HG03432 (cell line): ENCODE results near the gene TMEM86B.

Experiments used
- ATAC-seq: cut with Tn5 transposase; IDR thresholded peaks from one replicate; pipeline ENCODE4 v1.9.1; 2021; ENCODE audit warnings: mild to moderate bottlenecking, moderate library complexity; ENCODE audit not compliant: unreplicated experiment

Gene TMEM86B

DNA sequence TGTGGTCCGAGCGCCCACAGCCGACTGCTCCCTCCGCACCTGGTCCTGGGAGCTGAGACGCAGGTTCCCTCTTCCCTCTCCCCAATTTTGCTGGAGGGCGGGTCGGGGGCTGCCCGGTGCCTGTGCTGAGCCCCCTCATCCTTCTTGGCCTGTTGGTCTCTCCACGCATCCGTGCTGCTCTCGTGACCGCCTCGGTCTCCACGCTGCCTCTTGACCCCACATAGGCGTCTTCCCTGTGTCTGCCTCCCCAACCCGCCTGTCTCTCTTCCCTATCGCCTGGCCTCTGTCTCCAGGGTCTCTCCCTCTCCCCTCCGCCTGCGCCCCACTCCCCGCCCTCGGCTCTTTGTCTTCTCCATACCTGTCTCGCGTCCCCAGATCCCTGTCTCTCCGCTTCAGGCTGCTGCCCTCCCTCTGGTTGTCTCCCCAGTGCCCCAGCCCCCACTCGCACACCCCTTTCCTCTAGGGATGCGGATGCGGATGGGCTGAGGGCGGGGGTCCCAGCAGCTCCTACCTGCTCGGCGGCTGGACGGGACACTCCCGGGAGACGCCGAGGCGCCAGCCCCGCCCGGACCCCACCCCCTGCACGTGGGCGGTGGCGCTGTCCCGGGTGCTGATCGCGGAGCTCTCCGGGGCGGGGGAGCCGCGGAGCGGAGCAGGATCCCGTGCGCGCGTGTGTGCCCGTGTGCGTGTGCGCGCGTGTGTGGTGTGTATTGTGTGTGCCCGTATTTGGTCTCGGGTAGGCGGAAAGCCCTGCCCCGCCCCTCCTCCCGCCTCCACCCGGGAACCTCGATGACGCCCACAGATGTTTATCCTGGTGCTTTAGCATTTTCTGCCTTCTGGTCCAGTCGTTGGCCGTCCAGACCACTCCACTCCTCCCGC is 48.7 kb downstream of the TMEM86B start, which contains the start of gene SYT5:
TSS of gene SYT5 (minus strand) at position 684 of the 879 bp plus-strand sequence. CDS start 1,248 bp downstream, outside the sequence.
- peak; percentile 5 for ATAC-seq

- ATAC-seq, result peak; percentile 86
Measured at GRCh38 chr19:55178781-55179599, 49.6 kb downstream of the TMEM86B start.
